Amygdala (tissue), 56 donors: ENCODE results near the gene MYEF2.
A peak's percentile ranks its signal among the peaks of the same experiment; 100 is the strongest.

Experiments
- DNase-seq, 56 donors: peaks; one replicate each; lab custom pipeline; 2025; lab: John Stamatoyannopoulos, UW

Gene MYEF2

GRCh38 chr15:48177766-48178647 lies at the start of gene MYEF2:
MYEF2 (minus strand) TSS chr15:48178295; CDS start chr15:48178237, 58 bp downstream.
- peak in 52 of 56 donors; percentile 10 to 87 (median 60) for DNase-seq

- no peak for DNase-seq
Measured at GRCh38 chr15:48225771-48226170, 47.7 kb upstream of the MYEF2 start.

- DNase-seq, result no peak
Measured at GRCh38 chr15:48222627-48223026, 44.5 kb upstream of the MYEF2 start.

- DNase-seq, result no peak
Measured at GRCh38 chr15:48221885-48222284, 43.8 kb upstream of the MYEF2 start.

GRCh38 chr15:48221261-48221660 lies 43.2 kb upstream of the MYEF2 start:
- DNase-seq, result no peak

- no peak for DNase-seq
Measured at GRCh38 chr15:48205981-48206380, 27.9 kb upstream of the MYEF2 start, which contains the start of gene SLC12A1. SLC12A1 (plus strand) TSS chr15:48206302; CDS start chr15:48207720, 1,418 bp downstream.

- no peak for DNase-seq
Measured at GRCh38 chr15:48202068-48202467, 24.0 kb upstream of the MYEF2 start.

GRCh38 chr15:48191574-48192225 lies 13.6 kb upstream of the MYEF2 start, which contains the start of gene CTXN2:
CTXN2 (plus strand) TSS chr15:48191665; CDS start chr15:48201301, 9,636 bp downstream.
- peak in 38 of 56 donors; percentile 2 to 70 (median 18) for DNase-seq

- DNase-seq, result peak in 39 of 56 donors; percentile 0 to 66 (median 12)
Measured at GRCh38 chr15:48190932-48191573, 13.0 kb upstream of the MYEF2 start.

- no peak for DNase-seq
Measured at GRCh38 chr15:48186271-48186670, 8.2 kb upstream of the MYEF2 start.

- no peak for DNase-seq
Measured at GRCh38 chr15:48185529-48185928, 7.4 kb upstream of the MYEF2 start.

- DNase-seq, result no peak
Measured at GRCh38 chr15:48182749-48183148, 4.7 kb upstream of the MYEF2 start.

- DNase-seq, result no peak
Measured at GRCh38 chr15:48178648-48178931, 495 bp upstream of the MYEF2 start.

- peak in 7 of 56 donors; percentile 0 to 7 (median 0) for DNase-seq
Measured at GRCh38 chr15:48177383-48177765, 721 bp downstream of the MYEF2 start.

- DNase-seq, result no peak
Measured at GRCh38 chr15:48176957-48177356, 1.1 kb downstream of the MYEF2 start.

- DNase-seq, result no peak
Measured at GRCh38 chr15:48176112-48176511, 2.0 kb downstream of the MYEF2 start.

GRCh38 chr15:48175126-48175525 lies 3.0 kb downstream of the MYEF2 start:
- no peak for DNase-seq

- no peak for DNase-seq
Measured at GRCh38 chr15:48170981-48171380, 7.1 kb downstream of the MYEF2 start.

GRCh38 chr15:48168616-48169015 lies 9.5 kb downstream of the MYEF2 start:
- DNase-seq, result no peak

- DNase-seq, result no peak
Measured at GRCh38 chr15:48153526-48153925, 24.6 kb downstream of the MYEF2 start.

- no peak for DNase-seq
Measured at GRCh38 chr15:48149858-48150257, 28.2 kb downstream of the MYEF2 start.
